Loucy (cell line): ENCODE data around the gene GIN1.

Source experiments
- H2AFZ ChIP-seq: fragments of 200-600 bp; sonication (generic); 2 replicates; pipeline ENCODE4 v1.6.0; 2016; ENCODE audit warnings: antibody characterized with exemption, mild to moderate bottlenecking, low read length, moderate library complexity
- H3F3A ChIP-seq: fragments of 200-600 bp; 2 replicates; pipeline ENCODE4 v1.6.0; 2016; ENCODE audit warnings: antibody characterized with exemption, low read depth, mild to moderate bottlenecking
- H3K27me3 ChIP-seq: fragments of 200-600 bp; sonication (generic); 2 replicates; pipeline ENCODE4 v1.6.1; 2014; ENCODE audit warnings: low read length, mild to moderate bottlenecking; ENCODE audit not compliant: insufficient read depth, poor library complexity, severe bottlenecking
- H3K36me3 ChIP-seq: fragments of 200-600 bp; sonication (generic); 2 replicates; pipeline ENCODE4 v1.6.1; 2016; ENCODE audit warnings: low read length; ENCODE audit not compliant: insufficient read depth
- H3K4me1 ChIP-seq: fragments of 200-600 bp; sonication (generic); 2 replicates; pipeline ENCODE4 v1.5.1; 2014; ENCODE audit warnings: low read length, mild to moderate bottlenecking; ENCODE audit not compliant: insufficient read depth, poor library complexity, severe bottlenecking
- H3K4me2 ChIP-seq: fragments of 200-600 bp; sonication (generic); 2 replicates; pipeline ENCODE4 v1.6.0; 2014; ENCODE audit warnings: antibody characterized with exemption, low read length, low read depth, mild to moderate bottlenecking; ENCODE audit not compliant: poor library complexity, severe bottlenecking
- H3K4me3 ChIP-seq: fragments of 200-600 bp; sonication (generic); 2 replicates; pipeline ENCODE4 v1.5.1; 2014; ENCODE audit warnings: low read length, mild to moderate bottlenecking, mixed read lengths; ENCODE audit not compliant: poor library complexity, severe bottlenecking
- H3K79me2 ChIP-seq: fragments of 200-600 bp; sonication (generic); 2 replicates; pipeline ENCODE4 v1.6.1; 2014; ENCODE audit warnings: low read length; ENCODE audit not compliant: insufficient read depth
- H3K9ac ChIP-seq: fragments of 200-600 bp; sonication (generic); 2 replicates; pipeline ENCODE4 v1.6.0; 2014; ENCODE audit warnings: mild to moderate bottlenecking, low read depth, low read length, moderate library complexity; ENCODE audit not compliant: poor library complexity, severe bottlenecking
- H3K9me2 ChIP-seq: fragments of 200-600 bp; sonication (generic); replicated peaks from 2 replicates; pipeline ENCODE4 v1.6.1; 2016; ENCODE audit warnings: low read depth, low read length, mixed read lengths
- H3K9me3 ChIP-seq: fragments of 200-600 bp; sonication (generic); 2 replicates; pipeline ENCODE4 v1.6.1; 2014; ENCODE audit warnings: mild to moderate bottlenecking, antibody characterized with exemption, low read length, low read depth; ENCODE audit not compliant: insufficient read depth
- H4K20me1 ChIP-seq: fragments of 200-600 bp; sonication (generic); 2 replicates; pipeline ENCODE4 v1.6.0; 2014; ENCODE audit warnings: antibody characterized with exemption, low read length, mild to moderate bottlenecking; ENCODE audit not compliant: insufficient read depth, poor library complexity, severe bottlenecking
- EZH2phosphoT487 ChIP-seq: fragments of 200-600 bp; IDR thresholded peaks from 2 replicates; pipeline ENCODE4 v1.6.1; 2018; ENCODE audit warnings: antibody characterized with exemption, mild to moderate bottlenecking, moderate library complexity, borderline replicate concordance
- TF ChIP-seq, protein P1 (sequence below): fragments of 200-600 bp; sonication (generic); conservative IDR thresholded peaks from 2 replicates; pipeline ENCODE4 v1.5.1; 2014; ENCODE audit warnings: mild to moderate bottlenecking, antibody characterized with exemption, low read length

Gene GIN1

GRCh38 chr5:103093727-103094126 is 26.2 kb downstream of the GIN1 start:
- H3K4me2 ChIP-seq: no peak overlapping the region
- H3K27me3 ChIP-seq: no peaks in the 10 kb centered on the region
- H3K4me1 ChIP-seq: no peaks in the 10 kb centered on the region
- no peaks in the 10 kb centered on the region for H3F3A ChIP-seq
- H3K9me3 ChIP-seq: no peaks in the 10 kb centered on the region
- no peaks in the 10 kb centered on the region for H3K36me3 ChIP-seq
- no peak for TF ChIP-seq EZH2phosphoT487
- TF ChIP-seq, protein P1, sequence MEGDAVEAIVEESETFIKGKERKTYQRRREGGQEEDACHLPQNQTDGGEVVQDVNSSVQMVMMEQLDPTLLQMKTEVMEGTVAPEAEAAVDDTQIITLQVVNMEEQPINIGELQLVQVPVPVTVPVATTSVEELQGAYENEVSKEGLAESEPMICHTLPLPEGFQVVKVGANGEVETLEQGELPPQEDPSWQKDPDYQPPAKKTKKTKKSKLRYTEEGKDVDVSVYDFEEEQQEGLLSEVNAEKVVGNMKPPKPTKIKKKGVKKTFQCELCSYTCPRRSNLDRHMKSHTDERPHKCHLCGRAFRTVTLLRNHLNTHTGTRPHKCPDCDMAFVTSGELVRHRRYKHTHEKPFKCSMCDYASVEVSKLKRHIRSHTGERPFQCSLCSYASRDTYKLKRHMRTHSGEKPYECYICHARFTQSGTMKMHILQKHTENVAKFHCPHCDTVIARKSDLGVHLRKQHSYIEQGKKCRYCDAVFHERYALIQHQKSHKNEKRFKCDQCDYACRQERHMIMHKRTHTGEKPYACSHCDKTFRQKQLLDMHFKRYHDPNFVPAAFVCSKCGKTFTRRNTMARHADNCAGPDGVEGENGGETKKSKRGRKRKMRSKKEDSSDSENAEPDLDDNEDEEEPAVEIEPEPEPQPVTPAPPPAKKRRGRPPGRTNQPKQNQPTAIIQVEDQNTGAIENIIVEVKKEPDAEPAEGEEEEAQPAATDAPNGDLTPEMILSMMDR: no peak
- no peak overlapping the region for H2AFZ ChIP-seq
- no peak overlapping the region for H3K4me3 ChIP-seq
- H3K9ac ChIP-seq: no peak overlapping the region
- H3K79me2 ChIP-seq: no peaks in the 10 kb centered on the region
- no peaks in the 10 kb centered on the region for H4K20me1 ChIP-seq
- no peaks in the 10 kb centered on the region for H3K9me2 ChIP-seq

DNA sequence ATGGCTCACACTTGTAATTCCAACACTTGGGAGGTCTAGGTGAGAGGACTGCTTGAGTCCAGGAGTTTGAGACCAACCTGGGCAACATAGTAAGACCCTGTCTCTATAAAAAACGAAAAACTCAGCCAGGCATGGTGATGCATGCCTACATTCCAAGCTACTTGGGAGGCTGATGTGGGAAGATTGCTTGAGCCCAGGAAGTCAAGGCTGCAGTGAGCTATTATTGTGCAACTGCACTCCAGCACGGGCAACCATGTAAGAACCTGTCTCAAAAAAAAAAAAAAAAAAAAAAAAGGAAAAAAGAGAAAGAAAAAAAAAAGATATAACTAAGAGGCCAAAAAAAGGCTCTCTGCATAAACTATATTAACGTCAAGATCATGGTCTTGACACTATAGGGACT is 27.3 kb downstream of the GIN1 start:
- Histone ChIP-seq H3K4me3 (no peak overlapping the region), H3K79me2 (no peaks in the 10 kb centered on the region), H3K4me2 (no peak overlapping the region), H4K20me1 (no peaks in the 10 kb centered on the region), H3K36me3 (no peaks in the 10 kb centered on the region), H3K27me3 (no peaks in the 10 kb centered on the region), H2AFZ (no peak overlapping the region), H3K9me3 (no peaks in the 10 kb centered on the region), H3F3A (no peaks in the 10 kb centered on the region), H3K4me1 (no peaks in the 10 kb centered on the region), H3K9ac (no peak overlapping the region), H3K9me2 (no peaks in the 10 kb centered on the region)
- TF ChIP-seq, protein P1: no peak
- TF ChIP-seq EZH2phosphoT487: no peak

DNA sequence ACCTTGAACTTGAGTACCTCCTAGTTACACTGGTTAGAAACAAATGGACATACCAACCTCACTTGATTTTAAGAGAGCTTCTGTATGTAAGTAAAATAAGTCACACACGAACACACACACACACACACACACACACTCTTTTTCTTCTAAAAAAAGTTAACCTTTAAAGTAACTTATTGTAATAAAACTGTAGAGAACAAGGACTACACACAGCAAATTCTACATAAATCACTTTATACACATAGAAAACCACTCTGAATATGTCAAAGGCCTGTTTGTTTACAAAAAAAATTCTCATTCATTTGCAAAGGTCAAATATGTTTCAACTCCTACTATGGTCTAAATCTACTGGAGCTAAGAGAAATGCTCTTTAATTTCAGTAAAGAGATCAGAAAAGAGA is 29.1 kb downstream of the GIN1 start:
- Histone ChIP-seq H3K9me2 (no peaks in the 10 kb centered on the region), H3F3A (no peaks in the 10 kb centered on the region), H3K4me2 (no peak overlapping the region), H3K4me1 (no peaks in the 10 kb centered on the region), H4K20me1 (no peaks in the 10 kb centered on the region), H3K4me3 (no peak overlapping the region), H3K27me3 (no peaks in the 10 kb centered on the region), H3K9me3 (no peaks in the 10 kb centered on the region), H3K36me3 (no peaks in the 10 kb centered on the region), H2AFZ (no peak overlapping the region), H3K9ac (no peak overlapping the region), H3K79me2 (no peaks in the 10 kb centered on the region)
- TF ChIP-seq, protein P1: no peak
- TF ChIP-seq EZH2phosphoT487: no peak
